H1 (cell line): ENCODE results near the gene ANXA4. TPM values are rescaled to one million over a fixed set of nuclear protein-coding genes. Genes with fewer than 3 reads are reported as not detected.

Source experiments
- POLR2A ChIP-seq, 2 experiments: IDR thresholded peaks; 1 replicate in 1 of 2; 2 replicates in 1 of 2; pipeline ENCODE4 v1.6.1; 2011; ENCODE audit warnings: low read depth in 2 of 2, low read length in 2 of 2, mild to moderate bottlenecking in 2 of 2; ENCODE audit errors: control extremely low read depth in 1 of 2
- RNF2 ChIP-seq: fragments of 200-900, 300-1000 bp; sonication (generic); IDR thresholded peaks from 2 replicates; pipeline ENCODE4 v1.7.1; 2016; ENCODE audit warnings: borderline replicate concordance, low read depth, mild to moderate bottlenecking, antibody characterized with exemption, low read length; ENCODE audit not compliant: poor library complexity, severe bottlenecking; ENCODE audit errors: missing control alignments
- polyA plus RNA-seq, 7 experiments: library from polyadenylated mRNA; depleted of rRNA in 3 of 7; stranded (reverse) in 5 of 7; unstranded in 2 of 7; fragments of >200 nt in 5 of 7; fragments of 200-250 nt in 2 of 7; gene quantifications; 1 replicate in 5 of 7; 2 replicates in 1 of 7; 4 replicates in 1 of 7; pipeline versions ENCODE4 v1.2.1 to v1.2.3, GENCODE V29; 2011 to 2013; ENCODE audit warnings: missing spikeins in 2 of 7, mixed read lengths in 2 of 7
- total RNA-seq: library from RNA; stranded (reverse); fragmentation: NEBNext Ultra II Directional; extraction: Animal tissue kit (Norgen Biotek cat#: 25700); gene quantifications from 2 replicates; pipeline ENCODE4 v1.2.1, GENCODE V29; 2021
- TF ChIP-seq, protein P1 (sequence below): fragments of 300-600 bp; sonication (generic); IDR thresholded peaks from 2 replicates; pipeline ENCODE4 v1.7.1; 2012; ENCODE audit warnings: low read length, moderate library complexity, mild to moderate bottlenecking, inconsistent platforms; ENCODE audit not compliant: insufficient replicate concordance

ANXA4 gene
- total and polyA plus RNA-seq, 2 of the 8 experiments (the other 6 are each of a cell fraction or from before 2014, with no cell fraction given) = 9.4 to 17.6 TPM

DNA sequence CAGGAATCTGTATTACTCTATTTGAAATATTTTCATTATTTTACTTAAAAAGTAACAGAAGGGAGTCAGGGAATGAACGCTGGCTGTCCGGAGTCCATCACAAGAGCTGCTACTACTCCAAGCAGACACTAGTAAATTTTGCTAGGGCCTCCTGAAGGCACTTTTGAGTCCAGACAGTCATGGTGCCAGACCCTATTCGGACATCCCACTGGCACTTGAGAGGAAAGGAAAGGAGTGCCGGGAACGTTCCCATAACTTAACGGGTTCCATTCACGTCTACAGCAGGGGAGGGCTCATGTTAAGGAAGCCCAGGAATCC lies 87.0 kb downstream of the ANXA4 start (continued):
- TF ChIP-seq, protein P1, sequence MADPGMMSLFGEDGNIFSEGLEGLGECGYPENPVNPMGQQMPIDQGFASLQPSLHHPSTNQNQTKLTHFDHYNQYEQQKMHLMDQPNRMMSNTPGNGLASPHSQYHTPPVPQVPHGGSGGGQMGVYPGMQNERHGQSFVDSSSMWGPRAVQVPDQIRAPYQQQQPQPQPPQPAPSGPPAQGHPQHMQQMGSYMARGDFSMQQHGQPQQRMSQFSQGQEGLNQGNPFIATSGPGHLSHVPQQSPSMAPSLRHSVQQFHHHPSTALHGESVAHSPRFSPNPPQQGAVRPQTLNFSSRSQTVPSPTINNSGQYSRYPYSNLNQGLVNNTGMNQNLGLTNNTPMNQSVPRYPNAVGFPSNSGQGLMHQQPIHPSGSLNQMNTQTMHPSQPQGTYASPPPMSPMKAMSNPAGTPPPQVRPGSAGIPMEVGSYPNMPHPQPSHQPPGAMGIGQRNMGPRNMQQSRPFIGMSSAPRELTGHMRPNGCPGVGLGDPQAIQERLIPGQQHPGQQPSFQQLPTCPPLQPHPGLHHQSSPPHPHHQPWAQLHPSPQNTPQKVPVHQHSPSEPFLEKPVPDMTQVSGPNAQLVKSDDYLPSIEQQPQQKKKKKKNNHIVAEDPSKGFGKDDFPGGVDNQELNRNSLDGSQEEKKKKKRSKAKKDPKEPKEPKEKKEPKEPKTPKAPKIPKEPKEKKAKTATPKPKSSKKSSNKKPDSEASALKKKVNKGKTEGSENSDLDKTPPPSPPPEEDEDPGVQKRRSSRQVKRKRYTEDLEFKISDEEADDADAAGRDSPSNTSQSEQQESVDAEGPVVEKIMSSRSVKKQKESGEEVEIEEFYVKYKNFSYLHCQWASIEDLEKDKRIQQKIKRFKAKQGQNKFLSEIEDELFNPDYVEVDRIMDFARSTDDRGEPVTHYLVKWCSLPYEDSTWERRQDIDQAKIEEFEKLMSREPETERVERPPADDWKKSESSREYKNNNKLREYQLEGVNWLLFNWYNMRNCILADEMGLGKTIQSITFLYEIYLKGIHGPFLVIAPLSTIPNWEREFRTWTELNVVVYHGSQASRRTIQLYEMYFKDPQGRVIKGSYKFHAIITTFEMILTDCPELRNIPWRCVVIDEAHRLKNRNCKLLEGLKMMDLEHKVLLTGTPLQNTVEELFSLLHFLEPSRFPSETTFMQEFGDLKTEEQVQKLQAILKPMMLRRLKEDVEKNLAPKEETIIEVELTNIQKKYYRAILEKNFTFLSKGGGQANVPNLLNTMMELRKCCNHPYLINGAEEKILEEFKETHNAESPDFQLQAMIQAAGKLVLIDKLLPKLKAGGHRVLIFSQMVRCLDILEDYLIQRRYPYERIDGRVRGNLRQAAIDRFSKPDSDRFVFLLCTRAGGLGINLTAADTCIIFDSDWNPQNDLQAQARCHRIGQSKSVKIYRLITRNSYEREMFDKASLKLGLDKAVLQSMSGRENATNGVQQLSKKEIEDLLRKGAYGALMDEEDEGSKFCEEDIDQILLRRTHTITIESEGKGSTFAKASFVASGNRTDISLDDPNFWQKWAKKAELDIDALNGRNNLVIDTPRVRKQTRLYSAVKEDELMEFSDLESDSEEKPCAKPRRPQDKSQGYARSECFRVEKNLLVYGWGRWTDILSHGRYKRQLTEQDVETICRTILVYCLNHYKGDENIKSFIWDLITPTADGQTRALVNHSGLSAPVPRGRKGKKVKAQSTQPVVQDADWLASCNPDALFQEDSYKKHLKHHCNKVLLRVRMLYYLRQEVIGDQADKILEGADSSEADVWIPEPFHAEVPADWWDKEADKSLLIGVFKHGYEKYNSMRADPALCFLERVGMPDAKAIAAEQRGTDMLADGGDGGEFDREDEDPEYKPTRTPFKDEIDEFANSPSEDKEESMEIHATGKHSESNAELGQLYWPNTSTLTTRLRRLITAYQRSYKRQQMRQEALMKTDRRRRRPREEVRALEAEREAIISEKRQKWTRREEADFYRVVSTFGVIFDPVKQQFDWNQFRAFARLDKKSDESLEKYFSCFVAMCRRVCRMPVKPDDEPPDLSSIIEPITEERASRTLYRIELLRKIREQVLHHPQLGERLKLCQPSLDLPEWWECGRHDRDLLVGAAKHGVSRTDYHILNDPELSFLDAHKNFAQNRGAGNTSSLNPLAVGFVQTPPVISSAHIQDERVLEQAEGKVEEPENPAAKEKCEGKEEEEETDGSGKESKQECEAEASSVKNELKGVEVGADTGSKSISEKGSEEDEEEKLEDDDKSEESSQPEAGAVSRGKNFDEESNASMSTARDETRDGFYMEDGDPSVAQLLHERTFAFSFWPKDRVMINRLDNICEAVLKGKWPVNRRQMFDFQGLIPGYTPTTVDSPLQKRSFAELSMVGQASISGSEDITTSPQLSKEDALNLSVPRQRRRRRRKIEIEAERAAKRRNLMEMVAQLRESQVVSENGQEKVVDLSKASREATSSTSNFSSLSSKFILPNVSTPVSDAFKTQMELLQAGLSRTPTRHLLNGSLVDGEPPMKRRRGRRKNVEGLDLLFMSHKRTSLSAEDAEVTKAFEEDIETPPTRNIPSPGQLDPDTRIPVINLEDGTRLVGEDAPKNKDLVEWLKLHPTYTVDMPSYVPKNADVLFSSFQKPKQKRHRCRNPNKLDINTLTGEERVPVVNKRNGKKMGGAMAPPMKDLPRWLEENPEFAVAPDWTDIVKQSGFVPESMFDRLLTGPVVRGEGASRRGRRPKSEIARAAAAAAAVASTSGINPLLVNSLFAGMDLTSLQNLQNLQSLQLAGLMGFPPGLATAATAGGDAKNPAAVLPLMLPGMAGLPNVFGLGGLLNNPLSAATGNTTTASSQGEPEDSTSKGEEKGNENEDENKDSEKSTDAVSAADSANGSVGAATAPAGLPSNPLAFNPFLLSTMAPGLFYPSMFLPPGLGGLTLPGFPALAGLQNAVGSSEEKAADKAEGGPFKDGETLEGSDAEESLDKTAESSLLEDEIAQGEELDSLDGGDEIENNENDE = no peak
- no peak for TF ChIP-seq RNF2
- peak in 1 of 2 experiments; percentile 1; a peak in 1 of 3 replicates for TF ChIP-seq POLR2A (IDR thresholded peaks at IDR 0.05; ENCODE audit: control extremely low read depth in 1 of 2, low read depth in 2 of 2, low read length in 2 of 2)
- TF ChIP-seq, all 59 proteins: peak for 1
